ENCODE measurements around the gene GALNT12. TPM values are rescaled to one million over a fixed set of nuclear protein-coding genes. Genes with fewer than 3 reads are reported as not detected.

Gene GALNT12
- total RNA-seq, 1 experiment from 2014 or later, result 31.2 TPM

DNA sequence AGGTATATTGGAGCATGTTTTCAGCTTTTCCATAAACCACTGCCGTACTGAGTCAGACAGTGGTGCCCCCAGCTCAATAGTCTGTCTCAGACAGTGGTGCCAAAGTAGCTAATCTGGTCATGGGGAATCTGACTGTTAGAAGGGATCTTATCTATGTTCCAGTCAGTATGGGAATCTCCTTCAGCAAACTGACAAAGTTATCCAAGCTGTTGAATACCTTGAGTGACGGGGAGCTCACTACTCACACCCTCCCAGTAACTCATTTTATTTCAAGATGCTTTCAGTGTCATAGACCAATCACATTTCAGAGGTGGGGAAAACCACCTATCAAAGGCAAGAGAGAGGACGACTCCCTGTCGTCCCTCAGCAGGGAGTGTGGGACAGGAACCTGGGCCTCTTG lies 29.9 kb upstream of the GALNT12 start:
- no peaks in the 10 kb centered on the region for H3K9me2 ChIP-seq (ENCODE audit: insufficient read depth)
- no peak overlapping the region for H2AFZ ChIP-seq (ENCODE audit: low read depth, low read length, poor library complexity, severe bottlenecking)
- ATAC-seq (no peak), DNase-seq (ENCODE audit: low read depth, low spot score) (no peak)
- no peak overlapping the region for H3K27ac ChIP-seq (ENCODE audit: low read depth, low read length)
- BruUV-seq (replicated peaks), result no TSS peak
- POLR2A ChIA-PET, result no interaction called here
- TF ChIP-seq RAD21 (IDR thresholded peaks at IDR 0.05; ENCODE audit: low read depth) (no peak), CBX3 (IDR thresholded peaks at IDR 0.05; ENCODE audit: low read depth) (no peak), ZFX (IDR thresholded peaks at IDR 0.05) (no peak), YY1 (IDR thresholded peaks at IDR 0.05; ENCODE audit: extremely low read depth, insufficient replicate concordance, low read depth, low read length) (no peak), SP1 (IDR thresholded peaks at IDR 0.05; ENCODE audit: low read depth) (no peak), EZH2 (IDR thresholded peaks at IDR 0.05) (no peak), POLR2AphosphoS5 (IDR thresholded peaks at IDR 0.05; ENCODE audit: low read depth, low read length) (no peak), ELF1 (IDR thresholded peaks at IDR 0.05; ENCODE audit: borderline replicate concordance, low read depth) (no peak), ZNF274 (IDR thresholded peaks at IDR 0.05; ENCODE audit: low read depth, low read length) (no peak), TCF7L2 (IDR thresholded peaks at IDR 0.05; ENCODE audit: borderline replicate concordance, extremely low read depth, insufficient read depth, insufficient read length) (no peak), JUND (IDR thresholded peaks at IDR 0.05) (no peak), SIN3A (IDR thresholded peaks at IDR 0.05; ENCODE audit: low read depth) (no peak), CEBPB (IDR thresholded peaks at IDR 0.05; ENCODE audit: low read depth) (no peak), EGR1 (IDR thresholded peaks at IDR 0.05; ENCODE audit: low read depth) (no peak), FOSL1 (IDR thresholded peaks at IDR 0.05; ENCODE audit: low read depth) (no peak)
- TF ChIP-seq, protein P1, sequence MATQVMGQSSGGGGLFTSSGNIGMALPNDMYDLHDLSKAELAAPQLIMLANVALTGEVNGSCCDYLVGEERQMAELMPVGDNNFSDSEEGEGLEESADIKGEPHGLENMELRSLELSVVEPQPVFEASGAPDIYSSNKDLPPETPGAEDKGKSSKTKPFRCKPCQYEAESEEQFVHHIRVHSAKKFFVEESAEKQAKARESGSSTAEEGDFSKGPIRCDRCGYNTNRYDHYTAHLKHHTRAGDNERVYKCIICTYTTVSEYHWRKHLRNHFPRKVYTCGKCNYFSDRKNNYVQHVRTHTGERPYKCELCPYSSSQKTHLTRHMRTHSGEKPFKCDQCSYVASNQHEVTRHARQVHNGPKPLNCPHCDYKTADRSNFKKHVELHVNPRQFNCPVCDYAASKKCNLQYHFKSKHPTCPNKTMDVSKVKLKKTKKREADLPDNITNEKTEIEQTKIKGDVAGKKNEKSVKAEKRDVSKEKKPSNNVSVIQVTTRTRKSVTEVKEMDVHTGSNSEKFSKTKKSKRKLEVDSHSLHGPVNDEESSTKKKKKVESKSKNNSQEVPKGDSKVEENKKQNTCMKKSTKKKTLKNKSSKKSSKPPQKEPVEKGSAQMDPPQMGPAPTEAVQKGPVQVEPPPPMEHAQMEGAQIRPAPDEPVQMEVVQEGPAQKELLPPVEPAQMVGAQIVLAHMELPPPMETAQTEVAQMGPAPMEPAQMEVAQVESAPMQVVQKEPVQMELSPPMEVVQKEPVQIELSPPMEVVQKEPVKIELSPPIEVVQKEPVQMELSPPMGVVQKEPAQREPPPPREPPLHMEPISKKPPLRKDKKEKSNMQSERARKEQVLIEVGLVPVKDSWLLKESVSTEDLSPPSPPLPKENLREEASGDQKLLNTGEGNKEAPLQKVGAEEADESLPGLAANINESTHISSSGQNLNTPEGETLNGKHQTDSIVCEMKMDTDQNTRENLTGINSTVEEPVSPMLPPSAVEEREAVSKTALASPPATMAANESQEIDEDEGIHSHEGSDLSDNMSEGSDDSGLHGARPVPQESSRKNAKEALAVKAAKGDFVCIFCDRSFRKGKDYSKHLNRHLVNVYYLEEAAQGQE (IDR thresholded peaks at IDR 0.05; ENCODE audit: low read depth), result no peak
- TF ChIP-seq, protein P2, sequence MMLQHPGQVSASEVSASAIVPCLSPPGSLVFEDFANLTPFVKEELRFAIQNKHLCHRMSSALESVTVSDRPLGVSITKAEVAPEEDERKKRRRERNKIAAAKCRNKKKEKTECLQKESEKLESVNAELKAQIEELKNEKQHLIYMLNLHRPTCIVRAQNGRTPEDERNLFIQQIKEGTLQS (IDR thresholded peaks at IDR 0.05), result no peak
- TF ChIP-seq, protein P3, sequence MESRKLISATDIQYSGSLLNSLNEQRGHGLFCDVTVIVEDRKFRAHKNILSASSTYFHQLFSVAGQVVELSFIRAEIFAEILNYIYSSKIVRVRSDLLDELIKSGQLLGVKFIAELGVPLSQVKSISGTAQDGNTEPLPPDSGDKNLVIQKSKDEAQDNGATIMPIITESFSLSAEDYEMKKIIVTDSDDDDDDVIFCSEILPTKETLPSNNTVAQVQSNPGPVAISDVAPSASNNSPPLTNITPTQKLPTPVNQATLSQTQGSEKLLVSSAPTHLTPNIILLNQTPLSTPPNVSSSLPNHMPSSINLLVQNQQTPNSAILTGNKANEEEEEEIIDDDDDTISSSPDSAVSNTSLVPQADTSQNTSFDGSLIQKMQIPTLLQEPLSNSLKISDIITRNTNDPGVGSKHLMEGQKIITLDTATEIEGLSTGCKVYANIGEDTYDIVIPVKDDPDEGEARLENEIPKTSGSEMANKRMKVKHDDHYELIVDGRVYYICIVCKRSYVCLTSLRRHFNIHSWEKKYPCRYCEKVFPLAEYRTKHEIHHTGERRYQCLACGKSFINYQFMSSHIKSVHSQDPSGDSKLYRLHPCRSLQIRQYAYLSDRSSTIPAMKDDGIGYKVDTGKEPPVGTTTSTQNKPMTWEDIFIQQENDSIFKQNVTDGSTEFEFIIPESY (IDR thresholded peaks at IDR 0.05; ENCODE audit: extremely low read depth, insufficient replicate concordance, low read length), result no peak
- TF ChIP-seq, protein P4, sequence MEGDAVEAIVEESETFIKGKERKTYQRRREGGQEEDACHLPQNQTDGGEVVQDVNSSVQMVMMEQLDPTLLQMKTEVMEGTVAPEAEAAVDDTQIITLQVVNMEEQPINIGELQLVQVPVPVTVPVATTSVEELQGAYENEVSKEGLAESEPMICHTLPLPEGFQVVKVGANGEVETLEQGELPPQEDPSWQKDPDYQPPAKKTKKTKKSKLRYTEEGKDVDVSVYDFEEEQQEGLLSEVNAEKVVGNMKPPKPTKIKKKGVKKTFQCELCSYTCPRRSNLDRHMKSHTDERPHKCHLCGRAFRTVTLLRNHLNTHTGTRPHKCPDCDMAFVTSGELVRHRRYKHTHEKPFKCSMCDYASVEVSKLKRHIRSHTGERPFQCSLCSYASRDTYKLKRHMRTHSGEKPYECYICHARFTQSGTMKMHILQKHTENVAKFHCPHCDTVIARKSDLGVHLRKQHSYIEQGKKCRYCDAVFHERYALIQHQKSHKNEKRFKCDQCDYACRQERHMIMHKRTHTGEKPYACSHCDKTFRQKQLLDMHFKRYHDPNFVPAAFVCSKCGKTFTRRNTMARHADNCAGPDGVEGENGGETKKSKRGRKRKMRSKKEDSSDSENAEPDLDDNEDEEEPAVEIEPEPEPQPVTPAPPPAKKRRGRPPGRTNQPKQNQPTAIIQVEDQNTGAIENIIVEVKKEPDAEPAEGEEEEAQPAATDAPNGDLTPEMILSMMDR (IDR thresholded peaks at IDR 0.05 in 2 of 3, conservative IDR thresholded peaks at IDR 0.05 in 1 of 3; ENCODE audit: borderline replicate concordance in 1 of 3, insufficient read depth in 1 of 3, low read depth in 2 of 3, low read length in 2 of 3), result no peak
- TF ChIP-seq, protein P5, sequence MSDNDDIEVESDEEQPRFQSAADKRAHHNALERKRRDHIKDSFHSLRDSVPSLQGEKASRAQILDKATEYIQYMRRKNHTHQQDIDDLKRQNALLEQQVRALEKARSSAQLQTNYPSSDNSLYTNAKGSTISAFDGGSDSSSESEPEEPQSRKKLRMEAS (IDR thresholded peaks at IDR 0.05), result no peak
- no peaks in the 10 kb centered on the region for H3K9me3 ChIP-seq (ENCODE audit: control insufficient read depth in 1 of 2, insufficient read depth in 1 of 2, low read depth in 1 of 2, low read length in 2 of 2)
- no peaks in the 10 kb centered on the region for H4K20me1 ChIP-seq (ENCODE audit: insufficient read depth)
- no peaks in the 10 kb centered on the region for H3K79me2 ChIP-seq (ENCODE audit: insufficient read depth, low read length)
- intact Hi-C loops (cut with micrococcal nuclease), result loop anchor here (10.0 kb wide), 1 partner anchor 703 kb away; no protein-coding TSS in a partner anchor
- peaks cover 14 to 28% of the 10 kb centered on the region in 2 experiments for H3K4me1 ChIP-seq (ENCODE audit: control insufficient read depth in 1 of 2, insufficient read depth in 2 of 2, low read length in 2 of 2)
- H3K4me3 ChIP-seq (replicated peaks in 1 of 2; ENCODE audit: low read depth in 1 of 2, low read length in 2 of 2), result no peak overlapping the region
- H3K9ac ChIP-seq (ENCODE audit: low read length), result no peak overlapping the region
- no peaks in the 10 kb centered on the region for H3K27me3 ChIP-seq (ENCODE audit: insufficient read depth, low read length)
- RAD21 ChIA-PET (ENCODE audit: low non-redundant PET in 1 of 2, low total read pairs in 2 of 2, uncharacterized antibody in 2 of 2, unreplicated experiment in 2 of 2), result no interaction called here
- CTCF ChIA-PET, result interaction anchor here (2.7 kb wide), 1 partner anchor 15 kb away, joined by 7 read pairs; no protein-coding TSS in a partner anchor
- H3K4me2 ChIP-seq (ENCODE audit: low read length), result no peak overlapping the region
- peaks cover 9 to 11% of the 10 kb centered on the region in 2 experiments; a peak in 2 of 4 replicates for H3K36me3 ChIP-seq (ENCODE audit: control insufficient read depth in 1 of 2, insufficient read depth in 2 of 2, low read length in 2 of 2)
